GM23338 (cell line): Measurements from ENCODE around the gene AIMP2. TPM values are rescaled to one million over a fixed set of nuclear protein-coding genes. Genes with fewer than 3 reads are reported as not detected.
A peak's percentile ranks its signal among the peaks of the same experiment; 100 is the strongest.

Experiments used
- ATAC-seq: fragments of 200-7000 bp; cut with Tn5 transposase; 3 replicates; pipeline ENCODE4 v1.9.1; 2020
- DNase-seq: peaks from one replicate; pipeline ENCODE4 v3.0.0-alpha.2; 2015; ENCODE audit warnings: low spot score
- H2AFZ ChIP-seq: fragments of 200-600 bp; sonication (generic); 2 replicates; pipeline ENCODE4 v1.8.0; 2016; ENCODE audit warnings: antibody characterized with exemption, mild to moderate bottlenecking, moderate library complexity
- H3F3A ChIP-seq: fragments of 200-600 bp; sonication (generic); replicated peaks from 2 replicates; pipeline ENCODE4 v1.8.0; 2017; ENCODE audit warnings: antibody characterized with exemption, mixed run types, low read depth
- H3K27ac ChIP-seq: fragments of 200-600 bp; sonication (generic); 2 replicates; pipeline ENCODE4 v1.6.1; 2016; ENCODE audit warnings: low read depth
- H3K27me3 ChIP-seq: fragments of 200-600 bp; sonication (generic); 2 replicates; pipeline ENCODE4 v1.8.0; 2016; ENCODE audit warnings: mild to moderate bottlenecking, mixed run types, moderate library complexity; ENCODE audit not compliant: insufficient read depth
- H3K36me3 ChIP-seq: fragments of 200-600 bp; sonication (generic); 2 replicates; pipeline ENCODE4 v1.8.0; 2016; ENCODE audit warnings: mild to moderate bottlenecking; ENCODE audit not compliant: insufficient read depth
- H3K4me1 ChIP-seq: fragments of 200-600 bp; sonication (generic); 2 replicates; pipeline ENCODE4 v1.8.0; 2016; ENCODE audit warnings: mild to moderate bottlenecking, moderate library complexity; ENCODE audit not compliant: insufficient read depth
- H3K4me2 ChIP-seq: fragments of 200-600 bp; sonication (generic); 2 replicates; pipeline ENCODE4 v1.7.1; 2017; ENCODE audit warnings: mixed run types
- H3K4me3 ChIP-seq: fragments of 200-600 bp; sonication (generic); 2 replicates; pipeline ENCODE4 v1.6.1; 2016; ENCODE audit warnings: mixed run types
- H3K79me2 ChIP-seq: fragments of 200-600 bp; sonication (generic); replicated peaks from 2 replicates; pipeline ENCODE4 v1.8.0; 2017; ENCODE audit warnings: mild to moderate bottlenecking; ENCODE audit not compliant: insufficient read depth
- H3K9me2 ChIP-seq: fragments of 200-600 bp; sonication (generic); 2 replicates; pipeline ENCODE4 v1.8.0; 2017; ENCODE audit not compliant: insufficient read depth
- H4K20me1 ChIP-seq: fragments of 200-600 bp; sonication (generic); replicated peaks from 2 replicates; pipeline ENCODE4 v1.8.0; 2017; ENCODE audit warnings: mild to moderate bottlenecking; ENCODE audit not compliant: insufficient read depth
- H3K27ac Mint-ChIP-seq: 2 replicates; pipeline ENCODE4 v1.8.0; 2020; ENCODE audit warnings: inconsistent platforms, mild to moderate bottlenecking, moderate library complexity, mixed read lengths
- H3K27me3 Mint-ChIP-seq: 3 replicates; pipeline ENCODE4 v1.8.0; 2022; ENCODE audit warnings: low read depth, mild to moderate bottlenecking, moderate library complexity, mixed read lengths, inconsistent platforms; ENCODE audit not compliant: insufficient read depth, poor library complexity
- H3K36me3 Mint-ChIP-seq: 3 replicates; pipeline ENCODE4 v1.8.0; 2021; ENCODE audit warnings: low read depth, mild to moderate bottlenecking, inconsistent platforms, moderate library complexity, mixed read lengths
- H3K4me1 Mint-ChIP-seq: 3 replicates; pipeline ENCODE4 v1.8.0; 2020; ENCODE audit warnings: mild to moderate bottlenecking, inconsistent platforms, mixed read lengths
- H3K4me3 Mint-ChIP-seq: 3 replicates; pipeline ENCODE4 v1.8.0; 2021; ENCODE audit warnings: moderate library complexity, mild to moderate bottlenecking, inconsistent platforms, mixed read lengths
- H3K9me3 Mint-ChIP-seq: 3 replicates; pipeline ENCODE4 v1.8.0; 2020; ENCODE audit warnings: moderate library complexity, mild to moderate bottlenecking, inconsistent platforms, mixed read lengths
- CREB1 ChIP-seq: fragments of 250-450 bp; sonication (Bioruptor Pico); IDR thresholded peaks from 2 replicates; pipeline ENCODE4 v1.5.0; 2020; ENCODE audit warnings: low read depth, mild to moderate bottlenecking, moderate library complexity
- CTCF ChIP-seq, 2 experiments: fragments of 200-600 bp in 1 of 2; sonication (generic) in 1 of 2; conservative IDR thresholded peaks; 2 replicates each; pipeline versions ENCODE4 v1.5.1 to v1.6.1; 2016 to 2017; ENCODE audit warnings: antibody characterized with exemption in 2 of 2, low read depth in 2 of 2, mild to moderate bottlenecking in 2 of 2, moderate library complexity in 1 of 2
- EZH2 ChIP-seq: fragments of 200-600 bp; sonication (generic); IDR thresholded peaks from one replicate; pipeline ENCODE4 v1.8.0; 2017; ENCODE audit warnings: antibody characterized with exemption, mild to moderate bottlenecking, low read depth; ENCODE audit not compliant: unreplicated experiment
- EZH2phosphoT487 ChIP-seq: fragments of 200-600 bp; sonication (generic); IDR thresholded peaks from one replicate; pipeline ENCODE4 v1.8.1; 2018; ENCODE audit warnings: antibody characterized with exemption; ENCODE audit not compliant: unreplicated experiment
- JUNB ChIP-seq: IDR thresholded peaks from one replicate; pipeline ENCODE4 v1.6.1; 2016; ENCODE audit warnings: antibody characterized with exemption; ENCODE audit not compliant: unreplicated experiment
- NANOG ChIP-seq: IDR thresholded peaks from 2 replicates; pipeline ENCODE4 v1.6.1; 2016; ENCODE audit warnings: antibody characterized with exemption, borderline replicate concordance
- POLR2AphosphoS5 ChIP-seq: IDR thresholded peaks from 2 replicates; pipeline ENCODE4 v1.6.1; 2016; ENCODE audit warnings: antibody characterized with exemption, low read depth
- REST ChIP-seq: IDR thresholded peaks from one replicate; pipeline ENCODE4 v1.6.1; 2018; ENCODE audit warnings: antibody characterized with exemption; ENCODE audit not compliant: unreplicated experiment
- STAT1 ChIP-seq: IDR thresholded peaks from one replicate; pipeline ENCODE4 v1.6.1; 2016; ENCODE audit warnings: antibody characterized with exemption; ENCODE audit not compliant: unreplicated experiment
- ZNF114 ChIP-seq: fragments of 250-450 bp; sonication (Bioruptor Pico); IDR thresholded peaks from 2 replicates; pipeline ENCODE4 v1.5.0; 2020; ENCODE audit warnings: mild to moderate bottlenecking, moderate library complexity
- ZNF331 ChIP-seq: fragments of 250-450 bp; sonication (Bioruptor Pico); IDR thresholded peaks from 2 replicates; pipeline ENCODE4 v1.5.0; 2020; ENCODE audit warnings: low read depth, mild to moderate bottlenecking, moderate library complexity
- polyA plus RNA-seq: library from polyadenylated mRNA; unstranded; fragments of >200 nt; fragmentation: Nextera tagmentation; extraction: Ambion mirVana; gene quantifications from 2 replicates; pipeline ENCODE4 v1.2.1, GENCODE V29; 2016
- total RNA-seq: library from RNA; depleted of rRNA; stranded (reverse); fragments of >200 nt; shearing (Covaris generic); gene quantifications from 2 replicates; pipeline ENCODE4 v1.2.3, GENCODE V29; 2014

The AIMP2 gene
- total and polyA plus RNA-seq, 2 experiments from 2014 or later = 86.6 to 113 TPM

DNA sequence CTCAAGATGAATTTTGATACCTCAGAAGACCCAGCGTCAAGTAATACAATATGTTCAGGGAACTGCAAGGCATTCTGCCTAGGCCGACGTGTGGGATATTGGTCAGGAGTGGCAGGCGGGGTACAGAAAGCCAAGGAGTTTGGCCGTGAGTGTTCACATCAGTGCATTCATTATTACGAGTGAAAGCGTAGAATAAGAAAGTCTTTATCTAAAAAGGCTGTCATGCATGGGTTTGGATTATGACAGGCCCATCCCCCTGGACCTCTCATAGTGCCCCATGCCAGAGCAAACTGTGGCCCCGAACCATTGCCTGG, 7.5 kb downstream of the AIMP2 start:
- Histone ChIP-seq H3K79me2 (peaks cover 42% of the 10 kb centered on the region), H3K36me3 (peaks cover 60% of the 10 kb centered on the region)
- peak overlapping the region; percentile 84 for H3K27ac Mint-ChIP-seq

More for the DNA sequence above, 7.5 kb downstream of the AIMP2 start:
- DNase-seq (no peak), ATAC-seq (no peak)
- Histone ChIP-seq H3F3A (0 out of 2 replicates have a peak, but pooled peaks cover 4% of the 10 kb centered on the region), H3K27ac (no peak overlapping the region), H3K4me2 (no peak overlapping the region), H3K4me3 (no peak overlapping the region), H4K20me1 (peaks cover 31% of the 10 kb centered on the region), H2AFZ (no peak overlapping the region), H3K27me3 (no peaks in the 10 kb centered on the region), H3K4me1 (no peaks in the 10 kb centered on the region), H3K9me2 (no peaks in the 10 kb centered on the region)
- H3K9me3 Mint-ChIP-seq = no peaks in the 10 kb centered on the region; the same call in 2 of the 3 replicates
- peaks cover 4% of the 10 kb centered on the region; the same call in 1 of the 3 replicates for H3K4me1 Mint-ChIP-seq
- H3K4me3 Mint-ChIP-seq = no peak overlapping the region
- TF ChIP-seq CREB1 (CRISPR knock-in tag) (no peak), EZH2 (no peak), NANOG (no peak), STAT1 (no peak), ZNF114 (CRISPR knock-in tag) (no peak), CTCF (conservative IDR thresholded peaks at IDR 0.05; ENCODE audit: low read depth in 2 of 2) (no peak), REST (no peak), POLR2AphosphoS5 (no peak), ZNF331 (no peak), JUNB (no peak), EZH2phosphoT487 (no peak)
- H3K36me3 Mint-ChIP-seq = peaks cover 94% of the 10 kb centered on the region
- H3K27me3 Mint-ChIP-seq = peaks cover 5% of the 10 kb centered on the region
